ENCODE measurements around the gene TGFBR3. TPM values are rescaled to one million over a fixed set of nuclear protein-coding genes. Genes with fewer than 3 reads are reported as not detected.

TGFBR3 gene
- total RNA-seq, 1 experiment from 2014 or later = 3.1 TPM

DNA sequence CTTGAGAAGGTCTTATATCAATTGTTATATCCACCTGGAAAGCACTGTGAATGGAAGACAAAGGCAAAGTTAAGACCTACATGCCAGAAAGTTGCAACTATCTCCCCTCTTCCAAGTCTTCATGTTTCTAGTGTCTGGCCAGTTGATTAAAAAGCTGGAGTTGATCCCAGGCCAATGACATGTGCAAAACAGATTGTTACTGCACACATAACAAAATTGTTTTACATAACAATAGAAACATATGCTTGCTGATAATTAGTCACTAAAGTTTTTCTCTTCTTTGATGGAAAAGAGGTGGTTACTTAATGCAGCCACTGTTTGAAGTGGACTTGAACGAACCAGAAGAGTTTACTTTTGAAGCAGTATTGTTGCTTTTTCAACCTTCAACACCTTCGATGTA lies 158.2 kb downstream of the TGFBR3 start:
- CTCF ChIA-PET = no interaction called here

DNA sequence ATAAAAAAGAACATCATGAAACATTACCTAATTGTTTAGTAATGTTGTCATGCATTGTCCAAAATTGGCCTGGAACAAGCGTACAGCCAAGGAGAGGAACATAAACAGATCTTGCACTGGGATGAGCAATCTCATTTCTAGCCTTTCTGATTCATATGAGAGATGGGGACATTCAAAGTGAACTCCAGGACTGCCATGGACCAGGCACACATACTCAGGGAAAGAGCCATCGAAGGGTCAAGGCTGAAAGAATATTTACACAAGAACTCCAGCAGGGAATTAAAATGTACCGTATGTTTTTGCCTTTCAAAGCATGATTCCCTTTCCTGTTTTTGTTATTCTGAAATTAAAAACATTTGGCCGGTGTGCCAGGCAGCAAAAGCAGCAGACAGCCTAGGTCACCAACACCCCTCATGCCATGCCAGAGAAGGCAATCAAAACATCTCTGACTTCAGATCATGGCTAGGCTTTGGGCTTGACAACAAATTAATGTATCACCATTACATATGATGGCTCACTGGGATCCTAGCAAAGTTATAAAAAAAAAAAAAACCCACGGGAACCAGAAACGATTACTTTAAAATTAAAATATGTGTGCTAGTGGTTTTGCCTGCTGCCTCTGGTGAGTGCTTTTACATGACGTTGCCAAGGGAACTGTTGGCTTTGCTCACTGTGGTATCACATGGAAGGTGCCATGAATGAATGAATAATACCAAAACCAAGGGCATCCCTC lies 159.8 kb downstream of the TGFBR3 start:
- no peak overlapping the region for H3K27ac ChIP-seq (ENCODE audit: low read depth, low read length, poor library complexity, severe bottlenecking)
- ChIA-PET CTCF (no interaction called here), POLR2A (ENCODE audit: low non-redundant PET) (no interaction called here)
- intact Hi-C loops (cut with micrococcal nuclease; ENCODE audit: unreplicated experiment) = no loop called here
- peaks cover 6% of the 10 kb centered on the region for H3K4me1 ChIP-seq (ENCODE audit: insufficient read depth, low read length, poor library complexity, severe bottlenecking)
- no peak for DNase-seq (ENCODE audit: low spot score)
- no peaks in the 10 kb centered on the region for H3K27me3 ChIP-seq (replicated peaks; ENCODE audit: insufficient read depth, low read depth, low read length, poor library complexity)
- no TSS peak for BruUV-seq (replicated peaks)
- no peaks in the 10 kb centered on the region for H3K9me3 ChIP-seq (ENCODE audit: low read depth, low read length, poor library complexity, severe bottlenecking)
- H3K36me3 ChIP-seq (ENCODE audit: insufficient read depth, low read length, poor library complexity, severe bottlenecking) = no peaks in the 10 kb centered on the region
- TF ChIP-seq EZH2 (IDR thresholded peaks at IDR 0.05; ENCODE audit: borderline replicate concordance, low read depth, low read length, poor library complexity, severe bottlenecking) = no peak
- TF ChIP-seq, protein P1, sequence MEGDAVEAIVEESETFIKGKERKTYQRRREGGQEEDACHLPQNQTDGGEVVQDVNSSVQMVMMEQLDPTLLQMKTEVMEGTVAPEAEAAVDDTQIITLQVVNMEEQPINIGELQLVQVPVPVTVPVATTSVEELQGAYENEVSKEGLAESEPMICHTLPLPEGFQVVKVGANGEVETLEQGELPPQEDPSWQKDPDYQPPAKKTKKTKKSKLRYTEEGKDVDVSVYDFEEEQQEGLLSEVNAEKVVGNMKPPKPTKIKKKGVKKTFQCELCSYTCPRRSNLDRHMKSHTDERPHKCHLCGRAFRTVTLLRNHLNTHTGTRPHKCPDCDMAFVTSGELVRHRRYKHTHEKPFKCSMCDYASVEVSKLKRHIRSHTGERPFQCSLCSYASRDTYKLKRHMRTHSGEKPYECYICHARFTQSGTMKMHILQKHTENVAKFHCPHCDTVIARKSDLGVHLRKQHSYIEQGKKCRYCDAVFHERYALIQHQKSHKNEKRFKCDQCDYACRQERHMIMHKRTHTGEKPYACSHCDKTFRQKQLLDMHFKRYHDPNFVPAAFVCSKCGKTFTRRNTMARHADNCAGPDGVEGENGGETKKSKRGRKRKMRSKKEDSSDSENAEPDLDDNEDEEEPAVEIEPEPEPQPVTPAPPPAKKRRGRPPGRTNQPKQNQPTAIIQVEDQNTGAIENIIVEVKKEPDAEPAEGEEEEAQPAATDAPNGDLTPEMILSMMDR (conservative IDR thresholded peaks at IDR 0.05; ENCODE audit: low read depth, low read length) = no peak
- no peak overlapping the region for H3K4me3 ChIP-seq (ENCODE audit: low read depth, low read length, poor library complexity, severe bottlenecking)

More for the DNA sequence above, 158.2 kb downstream of the TGFBR3 start:
- intact Hi-C loops (cut with micrococcal nuclease; ENCODE audit: unreplicated experiment) = no loop called here
- no peak for TF ChIP-seq EZH2 (IDR thresholded peaks at IDR 0.05; ENCODE audit: borderline replicate concordance, low read depth, low read length, poor library complexity, severe bottlenecking)
- TF ChIP-seq, protein P1 (conservative IDR thresholded peaks at IDR 0.05; ENCODE audit: low read depth, low read length) = no peak
- Histone ChIP-seq H3K4me3 (ENCODE audit: low read depth, low read length, poor library complexity, severe bottlenecking) (no peak overlapping the region), H3K27me3 (replicated peaks; ENCODE audit: insufficient read depth, low read depth, low read length, poor library complexity) (no peaks in the 10 kb centered on the region), H3K9me3 (ENCODE audit: low read depth, low read length, poor library complexity, severe bottlenecking) (no peaks in the 10 kb centered on the region), H3K36me3 (ENCODE audit: insufficient read depth, low read length, poor library complexity, severe bottlenecking) (no peaks in the 10 kb centered on the region), H3K4me1 (ENCODE audit: insufficient read depth, low read length, poor library complexity, severe bottlenecking) (peaks cover 6% of the 10 kb centered on the region), H3K27ac (ENCODE audit: low read depth, low read length, poor library complexity, severe bottlenecking) (no peak overlapping the region)
- POLR2A ChIA-PET (ENCODE audit: low non-redundant PET) = no interaction called here
- no peak for DNase-seq (ENCODE audit: low spot score)
- BruUV-seq (replicated peaks) = no TSS peak

DNA sequence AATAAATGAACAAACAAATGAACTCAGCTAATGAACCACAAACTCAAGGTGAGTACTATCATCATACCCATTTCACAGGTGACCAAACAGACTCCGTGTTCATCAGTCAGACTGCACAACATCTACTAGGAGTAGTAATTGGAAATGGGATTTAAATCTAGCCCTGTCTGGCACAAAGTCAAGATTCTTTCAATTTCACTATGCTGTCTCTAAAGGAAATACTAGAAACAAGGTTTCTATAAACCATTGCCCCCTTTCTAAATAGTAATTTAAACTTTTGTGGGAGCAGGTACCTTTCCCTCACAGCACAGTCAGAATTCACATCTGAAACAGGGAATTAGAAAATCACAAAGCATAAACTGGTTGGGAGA lies 160.3 kb downstream of the TGFBR3 start:
- BruUV-seq (replicated peaks) = no TSS peak
- Histone ChIP-seq H3K36me3 (ENCODE audit: insufficient read depth, low read length, poor library complexity, severe bottlenecking) (no peaks in the 10 kb centered on the region), H3K9me3 (ENCODE audit: low read depth, low read length, poor library complexity, severe bottlenecking) (no peaks in the 10 kb centered on the region), H3K27ac (ENCODE audit: low read depth, low read length, poor library complexity, severe bottlenecking) (no peak overlapping the region), H3K4me3 (ENCODE audit: low read depth, low read length, poor library complexity, severe bottlenecking) (no peak overlapping the region), H3K4me1 (ENCODE audit: insufficient read depth, low read length, poor library complexity, severe bottlenecking) (peaks cover 6% of the 10 kb centered on the region), H3K27me3 (replicated peaks; ENCODE audit: insufficient read depth, low read depth, low read length, poor library complexity) (no peaks in the 10 kb centered on the region)
- no peak for TF ChIP-seq EZH2 (IDR thresholded peaks at IDR 0.05; ENCODE audit: borderline replicate concordance, low read depth, low read length, poor library complexity, severe bottlenecking)
- TF ChIP-seq, protein P1 (conservative IDR thresholded peaks at IDR 0.05; ENCODE audit: low read depth, low read length) = no peak
- DNase-seq (ENCODE audit: low spot score) = no peak
- intact Hi-C loops (cut with micrococcal nuclease; ENCODE audit: unreplicated experiment) = no loop called here
- ChIA-PET CTCF (no interaction called here), POLR2A (ENCODE audit: low non-redundant PET) (no interaction called here)

All from A673 (cell line).